Measurements from ENCODE around the gene MEDAG. TPM values are rescaled to one million over a fixed set of nuclear protein-coding genes. Genes with fewer than 3 reads are reported as not detected.

The MEDAG gene
- total and polyA plus RNA-seq, 2 donors (not counting 1 experiment from before 2014, with no cell fraction given): 0.12 TPM; not detected in 1

GRCh38 chr13:30871588-30872275 is 34.3 kb upstream of the MEDAG start:
- peaks cover 4% of the 10 kb centered on the region for H3K27me3 Mint-ChIP-seq
- no peak for ATAC-seq (ENCODE audit: low read depth)
- no peak overlapping the region for H3K27ac ChIP-seq (ENCODE audit: low read length in 2 of 2)
- peaks cover 0 to 7% (median 0%) of the 10 kb centered on the region in 4 experiments for H3K27me3 ChIP-seq (replicated peaks in 1 of 4; ENCODE audit: control extremely low read depth in 1 of 4, control insufficient read depth in 3 of 4, insufficient read depth in 4 of 4, low read length in 3 of 4)
- TF ChIP-seq CTCF (IDR thresholded peaks at IDR 0.05) (no peak), EZH2 (IDR thresholded peaks at IDR 0.05; ENCODE audit: borderline replicate concordance, insufficient read depth, low read depth, low read length, poor library complexity, severe bottlenecking) (no peak)
- no peaks in the 10 kb centered on the region for H3K9me3 ChIP-seq (ENCODE audit: control extremely low read depth in 1 of 3, control insufficient read depth in 2 of 3, insufficient read depth in 1 of 3, low read length in 2 of 3)
- no peaks in the 10 kb centered on the region for H3K9me3 Mint-ChIP-seq (ENCODE audit: insufficient read depth)
- no peak overlapping the region for H3K27ac Mint-ChIP-seq
- ChIA-PET POLR2A (no interaction called here), CTCF (interaction anchor here (0.7 kb wide), 1 partner anchor 697 kb away, joined by 4 read pairs; no protein-coding TSS in a partner anchor)
- no peak overlapping the region for H3K9ac ChIP-seq (ENCODE audit: low read length)
- intact Hi-C loops (cut with micrococcal nuclease): no loop called here
- H2AFZ ChIP-seq (ENCODE audit: insufficient read depth, low read depth, low read length, poor library complexity, severe bottlenecking): no peak overlapping the region
- no peak for DNase-seq
- no peak overlapping the region for H3K4me2 ChIP-seq (replicated peaks; ENCODE audit: low read depth, low read length, poor library complexity, severe bottlenecking)
- no peak overlapping the region for H3K4me3 ChIP-seq (ENCODE audit: control extremely low read depth in 1 of 5, extremely low read depth in 1 of 5, insufficient read depth in 1 of 5, low read depth in 2 of 5, low read length in 4 of 5)
- H3K79me2 ChIP-seq (ENCODE audit: control insufficient read depth, insufficient read depth, low read length): no peaks in the 10 kb centered on the region
- 92% methylated on average over 17 of the region's 17 CpGs for WGBS (ENCODE audit: insufficient coverage)
- peaks cover 0 to 4% of the 10 kb centered on the region in 2 donors for H3K4me1 ChIP-seq (ENCODE audit: control insufficient read depth in 2 of 2, insufficient read depth in 2 of 2, low read length in 2 of 2)
- no peak overlapping the region for H3K4me3 Mint-ChIP-seq
- no peaks in the 10 kb centered on the region for H4K20me1 ChIP-seq (ENCODE audit: control insufficient read depth, insufficient read depth, low read length, poor library complexity, severe bottlenecking)
- H3K36me3 ChIP-seq (replicated peaks in 1 of 2; ENCODE audit: control extremely low read depth in 1 of 2, control insufficient read depth in 1 of 2, extremely low read depth in 1 of 2, insufficient read depth in 2 of 2, low read length in 1 of 2): no peaks in the 10 kb centered on the region
- H3K4me1 Mint-ChIP-seq: peaks cover 7% of the 10 kb centered on the region

GRCh38 chr13:30872276-30872594 is 33.8 kb upstream of the MEDAG start:
- TF ChIP-seq EZH2 (IDR thresholded peaks at IDR 0.05; ENCODE audit: borderline replicate concordance, insufficient read depth, low read depth, low read length, poor library complexity, severe bottlenecking) (no peak), CTCF (IDR thresholded peaks at IDR 0.05) (no peak)
- no peaks in the 10 kb centered on the region for H3K36me3 ChIP-seq (replicated peaks in 1 of 2; ENCODE audit: control extremely low read depth in 1 of 2, control insufficient read depth in 1 of 2, extremely low read depth in 1 of 2, insufficient read depth in 2 of 2, low read length in 1 of 2)
- H3K79me2 ChIP-seq (ENCODE audit: control insufficient read depth, insufficient read depth, low read length): no peaks in the 10 kb centered on the region
- no peaks in the 10 kb centered on the region for H4K20me1 ChIP-seq (ENCODE audit: control insufficient read depth, insufficient read depth, low read length, poor library complexity, severe bottlenecking)
- peaks cover 0 to 7% (median 0%) of the 10 kb centered on the region in 4 experiments for H3K27me3 ChIP-seq (replicated peaks in 1 of 4; ENCODE audit: control extremely low read depth in 1 of 4, control insufficient read depth in 3 of 4, insufficient read depth in 4 of 4, low read length in 3 of 4)
- H3K4me3 ChIP-seq (ENCODE audit: control extremely low read depth in 1 of 5, extremely low read depth in 1 of 5, insufficient read depth in 1 of 5, low read depth in 2 of 5, low read length in 4 of 5): no peak overlapping the region
- CTCF ChIA-PET: no interaction called here
- no peak overlapping the region for H3K27ac Mint-ChIP-seq
- no peak overlapping the region for H3K27ac ChIP-seq (ENCODE audit: low read length in 2 of 2)
- DNase-seq: no peak
- H3K9me3 ChIP-seq (ENCODE audit: control extremely low read depth in 1 of 3, control insufficient read depth in 2 of 3, insufficient read depth in 1 of 3, low read length in 2 of 3): no peaks in the 10 kb centered on the region
- intact Hi-C loops (cut with micrococcal nuclease): no loop called here
- 81% methylated on average over 7 of the region's 7 CpGs for WGBS (ENCODE audit: insufficient coverage)
- POLR2A ChIA-PET: no interaction called here
- H3K4me1 ChIP-seq (ENCODE audit: control insufficient read depth in 2 of 2, insufficient read depth in 2 of 2, low read length in 2 of 2): peaks cover 0 to 4% of the 10 kb centered on the region in 2 donors
- H3K27me3 Mint-ChIP-seq: peaks cover 4% of the 10 kb centered on the region
- H3K9ac ChIP-seq (ENCODE audit: low read length): no peak overlapping the region
- no peak overlapping the region for H3K4me2 ChIP-seq (replicated peaks; ENCODE audit: low read depth, low read length, poor library complexity, severe bottlenecking)
- no peaks in the 10 kb centered on the region for H3K9me3 Mint-ChIP-seq (ENCODE audit: insufficient read depth)
- H3K4me1 Mint-ChIP-seq: peaks cover 7% of the 10 kb centered on the region
- H2AFZ ChIP-seq (ENCODE audit: insufficient read depth, low read depth, low read length, poor library complexity, severe bottlenecking): no peak overlapping the region
- ATAC-seq (ENCODE audit: low read depth): no peak
- no peak overlapping the region for H3K4me3 Mint-ChIP-seq
